K562 (cell line): Measurements from ENCODE around the gene ZNF143. TPM values are rescaled to one million over a fixed set of nuclear protein-coding genes. Genes with fewer than 3 reads are reported as not detected.
A peak's percentile ranks its signal among the peaks of the same experiment; 100 is the strongest.

Experiments
- CEBPB ChIP-seq: fragments of 450-650 bp; IDR thresholded peaks from 2 replicates; pipeline ENCODE4 v1.6.1; 2016; ENCODE audit warnings: missing genetic modification characterization, missing compliant biosample characterization
- CREBBP ChIP-seq: IDR thresholded peaks from one replicate; pipeline ENCODE4 v1.6.1; 2012; ENCODE audit warnings: low read depth, mild to moderate bottlenecking, control low read depth, inconsistent platforms, low read length
- DNMT1 ChIP-seq: fragments of 450-650 bp; IDR thresholded peaks from 2 replicates; pipeline ENCODE4 v1.6.1; 2016; ENCODE audit warnings: antibody characterized with exemption, mild to moderate bottlenecking
- ILK ChIP-seq: fragments of 450-650 bp; IDR thresholded peaks from 2 replicates; pipeline ENCODE4 v1.6.1; 2016; ENCODE audit warnings: missing genetic modification characterization, low read depth, mild to moderate bottlenecking, missing compliant biosample characterization, moderate library complexity, borderline replicate concordance
- PHB ChIP-seq: fragments of 250-450 bp; sonication (Bioruptor Pico); IDR thresholded peaks from 2 replicates; pipeline ENCODE4 v1.5.0; 2021
- STAG1 ChIP-seq: sonication (generic); formaldehyde crosslinking; IDR thresholded peaks from 2 replicates; pipeline ENCODE4 v1.5.0; 2020; ENCODE audit warnings: missing genetic modification reagents, borderline replicate concordance
- YBX1 ChIP-seq: fragments of 450-650 bp; IDR thresholded peaks from 2 replicates; pipeline ENCODE4 v1.7.1; 2016; ENCODE audit warnings: mild to moderate bottlenecking
- ZFX ChIP-seq: sonication (generic); formaldehyde crosslinking; IDR thresholded peaks from 2 replicates; pipeline ENCODE4 v1.8.0; 2022; ENCODE audit warnings: mild to moderate bottlenecking, missing genetic modification reagents, moderate library complexity
- polyA plus RNA-seq, 8 experiments: library from polyadenylated mRNA; depleted of rRNA in 4 of 8; stranded (reverse) in 5 of 8; unstranded in 3 of 8; fragments of >200 nt; fragmentation: Nextera tagmentation in 2 of 8; fragmentation: Illumina TruSeq in 1 of 8; extraction: Ambion mirVana in 2 of 8; extraction: Trizol in 1 of 8; gene quantifications; 2 replicates each; pipeline versions ENCODE4 v1.2.1 to v1.2.3, GENCODE V29; 2011 to 2014; ENCODE audit warnings: inconsistent platforms in 1 of 8, missing spikeins in 1 of 8
- total RNA-seq, 7 experiments: library from RNA; depleted of rRNA in 6 of 7; stranded (reverse); fragments of >200 nt in 6 of 7; fragmentation: Illumina TruSeq in 2 of 7; extraction: Trizol in 2 of 7; gene quantifications; 2 replicates each; pipeline versions ENCODE4 v1.2.1 to v1.2.3, GENCODE V29; 2011 to 2021; ENCODE audit warnings: low replicate concordance in 1 of 7
- TF ChIP-seq, protein P1 (sequence below), 2 experiments: fragments of 450-650 bp; formaldehyde crosslinking in 1 of 2; IDR thresholded peaks; 2 replicates each; pipeline versions ENCODE4 v1.4.0 to v1.6.1; 2014 to 2020; ENCODE audit warnings: mild to moderate bottlenecking in 2 of 2, borderline replicate concordance in 1 of 2, low read depth in 1 of 2
- TF ChIP-seq, protein P2 (sequence below): fragments of 250-450 bp; sonication (Bioruptor Pico); IDR thresholded peaks from 2 replicates; pipeline ENCODE4 v1.5.0; 2020; ENCODE audit warnings: mild to moderate bottlenecking, borderline replicate concordance
- TF ChIP-seq, protein P3 (sequence below), 2 experiments: fragments of 150-350 bp in 1 of 2; IDR thresholded peaks; 2 replicates each; pipeline ENCODE4 v1.6.1; 2012 to 2016; ENCODE audit warnings: low read depth in 2 of 2, low read length in 2 of 2, mild to moderate bottlenecking in 1 of 2, moderate library complexity in 1 of 2
- TF ChIP-seq, protein P4 (sequence below): sonication (generic); formaldehyde crosslinking; IDR thresholded peaks from 2 replicates; pipeline ENCODE4 v1.5.0; 2020; ENCODE audit warnings: missing genetic modification reagents

Gene ZNF143
- total and polyA plus RNA-seq, 9 of the 15 experiments (the other 6 are each of a cell fraction or from before 2014, with no cell fraction given) = 18.4 to 58.5 (median 27.1) TPM

DNA sequence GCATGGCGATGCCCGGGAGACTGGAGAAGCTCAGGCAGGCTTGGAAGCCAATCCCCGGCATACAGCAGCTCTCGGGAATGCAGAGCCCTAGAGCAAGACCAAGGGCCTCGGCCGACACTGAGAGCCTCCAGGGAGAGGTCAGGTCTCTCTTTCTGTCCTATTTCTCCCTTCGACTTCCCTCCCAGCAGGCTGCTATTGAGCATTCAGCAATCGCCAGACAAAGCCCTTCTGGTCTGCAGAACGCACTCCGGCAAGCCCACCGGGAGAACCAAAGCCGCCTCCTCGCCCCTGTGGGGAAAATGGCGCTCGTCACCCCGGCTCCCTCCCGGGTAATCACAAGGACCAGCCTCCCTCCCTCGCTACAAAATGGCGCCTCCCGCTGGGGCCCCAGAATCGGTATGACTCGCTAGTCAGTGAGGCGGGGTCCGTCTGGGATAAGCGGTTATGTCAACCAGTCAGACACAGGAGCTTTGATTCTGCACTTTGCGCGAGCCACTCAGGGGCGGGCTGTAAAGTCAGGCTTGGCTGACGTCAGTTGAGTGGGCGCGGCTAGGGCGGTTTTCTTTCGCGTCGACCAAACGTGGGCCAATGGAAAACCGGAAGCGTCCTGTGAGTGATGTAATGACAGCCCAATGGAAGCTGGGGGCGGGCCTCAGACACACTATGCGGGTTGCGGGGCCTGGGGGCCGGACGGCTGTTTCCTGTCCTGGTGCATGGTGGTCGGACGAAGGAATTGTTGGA is at the start of gene ZNF143 (continued):
- TF ChIP-seq CEBPB = no peak
- TF ChIP-seq, protein P1, sequence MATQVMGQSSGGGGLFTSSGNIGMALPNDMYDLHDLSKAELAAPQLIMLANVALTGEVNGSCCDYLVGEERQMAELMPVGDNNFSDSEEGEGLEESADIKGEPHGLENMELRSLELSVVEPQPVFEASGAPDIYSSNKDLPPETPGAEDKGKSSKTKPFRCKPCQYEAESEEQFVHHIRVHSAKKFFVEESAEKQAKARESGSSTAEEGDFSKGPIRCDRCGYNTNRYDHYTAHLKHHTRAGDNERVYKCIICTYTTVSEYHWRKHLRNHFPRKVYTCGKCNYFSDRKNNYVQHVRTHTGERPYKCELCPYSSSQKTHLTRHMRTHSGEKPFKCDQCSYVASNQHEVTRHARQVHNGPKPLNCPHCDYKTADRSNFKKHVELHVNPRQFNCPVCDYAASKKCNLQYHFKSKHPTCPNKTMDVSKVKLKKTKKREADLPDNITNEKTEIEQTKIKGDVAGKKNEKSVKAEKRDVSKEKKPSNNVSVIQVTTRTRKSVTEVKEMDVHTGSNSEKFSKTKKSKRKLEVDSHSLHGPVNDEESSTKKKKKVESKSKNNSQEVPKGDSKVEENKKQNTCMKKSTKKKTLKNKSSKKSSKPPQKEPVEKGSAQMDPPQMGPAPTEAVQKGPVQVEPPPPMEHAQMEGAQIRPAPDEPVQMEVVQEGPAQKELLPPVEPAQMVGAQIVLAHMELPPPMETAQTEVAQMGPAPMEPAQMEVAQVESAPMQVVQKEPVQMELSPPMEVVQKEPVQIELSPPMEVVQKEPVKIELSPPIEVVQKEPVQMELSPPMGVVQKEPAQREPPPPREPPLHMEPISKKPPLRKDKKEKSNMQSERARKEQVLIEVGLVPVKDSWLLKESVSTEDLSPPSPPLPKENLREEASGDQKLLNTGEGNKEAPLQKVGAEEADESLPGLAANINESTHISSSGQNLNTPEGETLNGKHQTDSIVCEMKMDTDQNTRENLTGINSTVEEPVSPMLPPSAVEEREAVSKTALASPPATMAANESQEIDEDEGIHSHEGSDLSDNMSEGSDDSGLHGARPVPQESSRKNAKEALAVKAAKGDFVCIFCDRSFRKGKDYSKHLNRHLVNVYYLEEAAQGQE (IDR thresholded peaks at IDR 0.05; ENCODE audit: borderline replicate concordance) = no peak
- TF ChIP-seq, protein P1 (CRISPR knock-in tag; IDR thresholded peaks at IDR 0.05; ENCODE audit: low read depth) = no peak
- TF ChIP-seq, protein P2, sequence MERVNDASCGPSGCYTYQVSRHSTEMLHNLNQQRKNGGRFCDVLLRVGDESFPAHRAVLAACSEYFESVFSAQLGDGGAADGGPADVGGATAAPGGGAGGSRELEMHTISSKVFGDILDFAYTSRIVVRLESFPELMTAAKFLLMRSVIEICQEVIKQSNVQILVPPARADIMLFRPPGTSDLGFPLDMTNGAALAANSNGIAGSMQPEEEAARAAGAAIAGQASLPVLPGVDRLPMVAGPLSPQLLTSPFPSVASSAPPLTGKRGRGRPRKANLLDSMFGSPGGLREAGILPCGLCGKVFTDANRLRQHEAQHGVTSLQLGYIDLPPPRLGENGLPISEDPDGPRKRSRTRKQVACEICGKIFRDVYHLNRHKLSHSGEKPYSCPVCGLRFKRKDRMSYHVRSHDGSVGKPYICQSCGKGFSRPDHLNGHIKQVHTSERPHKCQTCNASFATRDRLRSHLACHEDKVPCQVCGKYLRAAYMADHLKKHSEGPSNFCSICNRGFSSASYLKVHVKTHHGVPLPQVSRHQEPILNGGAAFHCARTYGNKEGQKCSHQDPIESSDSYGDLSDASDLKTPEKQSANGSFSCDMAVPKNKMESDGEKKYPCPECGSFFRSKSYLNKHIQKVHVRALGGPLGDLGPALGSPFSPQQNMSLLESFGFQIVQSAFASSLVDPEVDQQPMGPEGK (CRISPR knock-in tag) = no peak
- TF ChIP-seq, protein P3, sequence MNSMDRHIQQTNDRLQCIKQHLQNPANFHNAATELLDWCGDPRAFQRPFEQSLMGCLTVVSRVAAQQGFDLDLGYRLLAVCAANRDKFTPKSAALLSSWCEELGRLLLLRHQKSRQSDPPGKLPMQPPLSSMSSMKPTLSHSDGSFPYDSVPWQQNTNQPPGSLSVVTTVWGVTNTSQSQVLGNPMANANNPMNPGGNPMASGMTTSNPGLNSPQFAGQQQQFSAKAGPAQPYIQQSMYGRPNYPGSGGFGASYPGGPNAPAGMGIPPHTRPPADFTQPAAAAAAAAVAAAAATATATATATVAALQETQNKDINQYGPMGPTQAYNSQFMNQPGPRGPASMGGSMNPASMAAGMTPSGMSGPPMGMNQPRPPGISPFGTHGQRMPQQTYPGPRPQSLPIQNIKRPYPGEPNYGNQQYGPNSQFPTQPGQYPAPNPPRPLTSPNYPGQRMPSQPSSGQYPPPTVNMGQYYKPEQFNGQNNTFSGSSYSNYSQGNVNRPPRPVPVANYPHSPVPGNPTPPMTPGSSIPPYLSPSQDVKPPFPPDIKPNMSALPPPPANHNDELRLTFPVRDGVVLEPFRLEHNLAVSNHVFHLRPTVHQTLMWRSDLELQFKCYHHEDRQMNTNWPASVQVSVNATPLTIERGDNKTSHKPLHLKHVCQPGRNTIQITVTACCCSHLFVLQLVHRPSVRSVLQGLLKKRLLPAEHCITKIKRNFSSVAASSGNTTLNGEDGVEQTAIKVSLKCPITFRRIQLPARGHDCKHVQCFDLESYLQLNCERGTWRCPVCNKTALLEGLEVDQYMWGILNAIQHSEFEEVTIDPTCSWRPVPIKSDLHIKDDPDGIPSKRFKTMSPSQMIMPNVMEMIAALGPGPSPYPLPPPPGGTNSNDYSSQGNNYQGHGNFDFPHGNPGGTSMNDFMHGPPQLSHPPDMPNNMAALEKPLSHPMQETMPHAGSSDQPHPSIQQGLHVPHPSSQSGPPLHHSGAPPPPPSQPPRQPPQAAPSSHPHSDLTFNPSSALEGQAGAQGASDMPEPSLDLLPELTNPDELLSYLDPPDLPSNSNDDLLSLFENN (IDR thresholded peaks at IDR 0.05; ENCODE audit: low read depth in 2 of 2, low read length in 2 of 2) = 0 out of 4 replicates have a peak, but pooled peaks of 1 of the 2 experiments have one; percentile 40
- no peak for TF ChIP-seq CREBBP
- TF ChIP-seq ZFX (CRISPR knock-in tag) = peak; percentile 79
- TF ChIP-seq ILK = no peak
- no peak for TF ChIP-seq YBX1
- no peak for TF ChIP-seq STAG1 (CRISPR knock-in tag)
- TF ChIP-seq PHB (CRISPR knock-in tag) = 0 out of 2 replicates have a peak, but pooled peaks have one; percentile 40
- TF ChIP-seq, protein P4, sequence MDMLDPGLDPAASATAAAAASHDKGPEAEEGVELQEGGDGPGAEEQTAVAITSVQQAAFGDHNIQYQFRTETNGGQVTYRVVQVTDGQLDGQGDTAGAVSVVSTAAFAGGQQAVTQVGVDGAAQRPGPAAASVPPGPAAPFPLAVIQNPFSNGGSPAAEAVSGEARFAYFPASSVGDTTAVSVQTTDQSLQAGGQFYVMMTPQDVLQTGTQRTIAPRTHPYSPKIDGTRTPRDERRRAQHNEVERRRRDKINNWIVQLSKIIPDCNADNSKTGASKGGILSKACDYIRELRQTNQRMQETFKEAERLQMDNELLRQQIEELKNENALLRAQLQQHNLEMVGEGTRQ = no peak
- TF ChIP-seq DNMT1 = no peak
